Astrocyte (in vitro differentiated cells and primary cell): ENCODE results near the gene MAG. TPM values are rescaled to one million over a fixed set of nuclear protein-coding genes. Genes with fewer than 3 reads are reported as not detected.

Experiments used
- DNase-seq: peaks from one replicate; pipeline ENCODE4 v3.0.0-alpha.2; 2010; ENCODE audit warnings: low read depth
- FAIRE-seq: peaks from 2 replicates; lab custom pipeline; 2011; peaks lifted over from hg19 to GRCh38; lab: Jason Lieb, UNC
- H2AFZ ChIP-seq: 2 replicates; pipeline ENCODE4 v1.6.0; 2012; ENCODE audit warnings: low read depth, low read length, inconsistent platforms
- H3K27ac ChIP-seq: 2 replicates; pipeline ENCODE4 v1.5.1; 2011; ENCODE audit warnings: low read depth, low read length, inconsistent platforms
- H3K27me3 ChIP-seq: 2 replicates; pipeline ENCODE4 v1.6.0; 2011; ENCODE audit warnings: low read length, inconsistent platforms; ENCODE audit not compliant: insufficient read depth
- H3K36me3 ChIP-seq: 2 replicates; pipeline ENCODE4 v1.5.1; 2011; ENCODE audit warnings: low read length, inconsistent platforms; ENCODE audit not compliant: insufficient read depth
- H3K4me1 ChIP-seq: 2 replicates; pipeline ENCODE4 v1.5.1; 2011; ENCODE audit warnings: low read length, inconsistent platforms; ENCODE audit not compliant: insufficient read depth
- H3K4me2 ChIP-seq: 2 replicates; pipeline ENCODE4 v1.6.0; 2012; ENCODE audit warnings: low read length, inconsistent platforms
- H3K4me3 ChIP-seq: 2 replicates; pipeline ENCODE4 v1.5.1; 2011; ENCODE audit warnings: low read depth, mild to moderate bottlenecking, low read length, inconsistent platforms; ENCODE audit not compliant: insufficient read depth
- H3K79me2 ChIP-seq: 2 replicates; pipeline ENCODE4 v1.6.0; 2012; ENCODE audit warnings: mild to moderate bottlenecking, low read length, inconsistent platforms; ENCODE audit not compliant: insufficient read depth
- H3K9ac ChIP-seq: 2 replicates; pipeline ENCODE4 v1.6.0; 2012; ENCODE audit warnings: mild to moderate bottlenecking, low read length, inconsistent platforms
- H3K9me3 ChIP-seq: 2 replicates; pipeline ENCODE4 v1.5.1; 2012; ENCODE audit warnings: low read depth, mild to moderate bottlenecking, low read length, inconsistent platforms; ENCODE audit not compliant: insufficient read depth
- H4K20me1 ChIP-seq: 2 replicates; pipeline ENCODE4 v1.6.0; 2012; ENCODE audit warnings: low read length, inconsistent platforms; ENCODE audit not compliant: insufficient read depth
- H3K27ac Mint-ChIP-seq: one replicate; pipeline ENCODE4 v1.8.0; 2021; ENCODE audit warnings: mild to moderate bottlenecking, mixed read lengths; ENCODE audit not compliant: unreplicated experiment
- H3K27me3 Mint-ChIP-seq: one replicate; pipeline ENCODE4 v1.8.0; 2021; ENCODE audit warnings: low read depth, mixed read lengths; ENCODE audit not compliant: unreplicated experiment
- H3K36me3 Mint-ChIP-seq: one replicate; pipeline ENCODE4 v1.8.0; 2021; ENCODE audit warnings: low read depth, mixed read lengths; ENCODE audit not compliant: unreplicated experiment
- H3K4me1 Mint-ChIP-seq: one replicate; pipeline ENCODE4 v1.8.0; 2021; ENCODE audit warnings: low read depth, mixed read lengths; ENCODE audit not compliant: unreplicated experiment
- H3K4me3 Mint-ChIP-seq: one replicate; pipeline ENCODE4 v1.8.0; 2021; ENCODE audit warnings: mild to moderate bottlenecking, moderate library complexity, mixed read lengths; ENCODE audit not compliant: unreplicated experiment
- H3K9me3 Mint-ChIP-seq: one replicate; pipeline ENCODE4 v1.8.0; 2021; ENCODE audit warnings: mild to moderate bottlenecking, mixed read lengths; ENCODE audit not compliant: unreplicated experiment
- CTCF ChIP-seq: IDR thresholded peaks from 2 replicates; pipeline ENCODE4 v1.5.1; 2011; ENCODE audit warnings: low read depth, mild to moderate bottlenecking, inconsistent platforms, low read length, moderate library complexity; ENCODE audit not compliant: insufficient read depth
- EZH2 ChIP-seq: IDR thresholded peaks from 2 replicates; pipeline ENCODE4 v1.6.1; 2012; ENCODE audit warnings: mild to moderate bottlenecking, low read length, inconsistent platforms; ENCODE audit not compliant: insufficient read depth
- total RNA-seq: library from RNA; stranded (reverse); gene quantifications from 2 replicates; pipeline ENCODE4 v1.2.1, GENCODE V29; 2021

The MAG gene
- total RNA-seq, 1 donor from 2014 or later = not detected

- Histone ChIP-seq H3K79me2 (no peaks in the 10 kb centered on the region), H3K27me3 (no peaks in the 10 kb centered on the region), H3K9me3 (no peaks in the 10 kb centered on the region), H3K4me2 (no peak overlapping the region), H3K27ac (no peak overlapping the region), H4K20me1 (peaks cover 14% of the 10 kb centered on the region), H3K9ac (no peak overlapping the region), H3K4me1 (no peaks in the 10 kb centered on the region), H2AFZ (no peak overlapping the region), H3K36me3 (peaks cover 5% of the 10 kb centered on the region), H3K4me3 (no peak overlapping the region)
- TF ChIP-seq CTCF (no peak), EZH2 (no peak)
- Mint-ChIP-seq H3K27me3 (peaks cover 3% of the 10 kb centered on the region), H3K27ac (no peak overlapping the region), H3K4me1 (no peaks in the 10 kb centered on the region), H3K4me3 (no peak overlapping the region), H3K9me3 (no peaks in the 10 kb centered on the region), H3K36me3 (peaks cover 11% of the 10 kb centered on the region)
- no peak for FAIRE-seq
- DNase-seq = no peak
These were observed 15.2 kb upstream of the MAG start for GRCh38 chr19:35276706-35277281.

GRCh38 chr19:35278578-35279284 is 13.2 kb upstream of the MAG start:
- Mint-ChIP-seq H3K27me3 (peaks cover 18% of the 10 kb centered on the region), H3K27ac (no peak overlapping the region)

More at GRCh38 chr19:35278578-35279284, 13.2 kb upstream of the MAG start:
- no peak for TF ChIP-seq CTCF
- no peak for TF ChIP-seq EZH2
- DNase-seq (no peak), FAIRE-seq (no peak)
- Histone ChIP-seq H3K79me2 (no peaks in the 10 kb centered on the region), H3K27ac (no peak overlapping the region), H2AFZ (no peak overlapping the region), H4K20me1 (peaks cover 5% of the 10 kb centered on the region), H3K4me2 (no peak overlapping the region), H3K36me3 (peaks cover 2% of the 10 kb centered on the region), H3K9me3 (no peaks in the 10 kb centered on the region), H3K4me1 (no peaks in the 10 kb centered on the region), H3K4me3 (no peak overlapping the region), H3K9ac (no peak overlapping the region), H3K27me3 (peaks cover 11% of the 10 kb centered on the region)
- Mint-ChIP-seq H3K9me3 (no peaks in the 10 kb centered on the region), H3K4me1 (no peaks in the 10 kb centered on the region), H3K4me3 (no peak overlapping the region), H3K36me3 (peaks cover 7% of the 10 kb centered on the region)
